Ovary (tissue), 9 donors: Measurements from ENCODE around the gene FAS. TPM values are rescaled to one million over a fixed set of nuclear protein-coding genes. Genes with fewer than 3 reads are reported as not detected.
A peak's percentile ranks its signal among the peaks of the same experiment; 100 is the strongest.

Experiments used
- DNase-seq, 5 donors: peaks; one replicate each; pipeline ENCODE4 v3.0.0-alpha.2; 2019 to 2020
- H3K27ac ChIP-seq, 2 donors: fragments of 200-600 bp; one replicate each; pipeline versions ENCODE4 v1.5.1 to v1.8.0; 2019 to 2022
- H3K27me3 ChIP-seq: fragments of 200-600 bp; one replicate; pipeline ENCODE4 v1.8.0; 2022
- H3K36me3 ChIP-seq: fragments of 200-600 bp; sonication (generic); one replicate; pipeline ENCODE4 v1.5.1; 2019
- H3K4me1 ChIP-seq: one replicate; pipeline ENCODE4 v1.8.1; 2013; ENCODE audit warnings: mild to moderate bottlenecking, moderate library complexity; ENCODE audit not compliant: insufficient read depth
- H3K4me3 ChIP-seq: fragments of 200-600 bp; sonication (generic); one replicate; pipeline ENCODE4 v1.5.1; 2017
- H3K9me3 ChIP-seq, 2 donors: fragments of 200-600 bp in 1 of 2; sonication (generic) in 1 of 2; one replicate each; pipeline versions ENCODE4 v1.5.1 to v1.8.1; 2013 to 2019; ENCODE audit warnings: mild to moderate bottlenecking in 1 of 2, moderate library complexity in 1 of 2
- EP300 ChIP-seq: sonication (generic); formaldehyde crosslinking; IDR thresholded peaks from one replicate; pipeline ENCODE4 v1.6.1; 2017; ENCODE audit warnings: antibody characterized with exemption
- POLR2A ChIP-seq: fragments of 450-650 bp; IDR thresholded peaks from one replicate; pipeline ENCODE4 v1.6.1; 2017; ENCODE audit warnings: antibody characterized with exemption, mild to moderate bottlenecking, moderate library complexity
- WGBS, 3 donors: extraction: QIAGEN DNeasy Blood & Tissue Kit in 1 of 3; methylation state at CpG; one replicate each; pipeline versions ENCODE4 v1.1.5 to v1.1.7; 2013 to 2017; 5-methylcytosine and 5-hydroxymethylcytosine counted together
- intact Hi-C, 4 donors: fragments of 100-400 bp; cut with DNase I; formaldehyde crosslinking; loops; one replicate each; pipeline versions ENCODE4 v1.11.0 to v1.15.1; 2022 to 2023
- polyA plus RNA-seq, 2 donors: library from polyadenylated mRNA; stranded (reverse); fragments of 200-250 nt in 1 of 2; fragments of 350-450 nt in 1 of 2; fragmentation: Illumina TruSeq in 1 of 2; extraction: RNeasy Lipid Tissue Mini Kit (QIAGEN cat#74804) in 1 of 2; gene quantifications; one replicate each; pipeline ENCODE4 v1.2.3, GENCODE V29; 2013 to 2014
- total RNA-seq, 7 donors: library from RNA; depleted of rRNA in 2 of 7; stranded (reverse); fragments of >200 nt in 2 of 7; fragmentation: NEBNext Ultra II Directional in 3 of 7; extraction: Animal tissue kit (Norgen Biotek cat#: 25700) in 3 of 7; gene quantifications; one replicate each; pipeline versions ENCODE4 v1.1.0 to v1.2.4, GENCODE V29; 2016 to 2023
- TF ChIP-seq, protein P1 (sequence below), 3 donors: fragments of 450-650 bp in 2 of 3; fragments of 200-600 bp in 1 of 3; IDR thresholded peaks; one replicate each; pipeline versions ENCODE4 v1.5.1 to v1.8.0; 2016 to 2022; ENCODE audit warnings: antibody characterized with exemption in 3 of 3, mild to moderate bottlenecking in 1 of 3
- donor health status: DM: no; HTN: no; CAD: no; lungs with moderate emphysema.
- donor health status: DM: no; HTN: no; CAD: no.
- donor health status: Bipolar disorder and iron deficiency.
- donor health status: DM: yes; HTN: yes; CAD: no.
- donor health status: DM: no; HTN: no; CAD: no.
- donor health status: DM: yes; HTN: yes; CAD: no.

FAS gene
- total and polyA plus RNA-seq, 9 donors, result 33.1 to 75.9 (median 43.5) TPM

DNA sequence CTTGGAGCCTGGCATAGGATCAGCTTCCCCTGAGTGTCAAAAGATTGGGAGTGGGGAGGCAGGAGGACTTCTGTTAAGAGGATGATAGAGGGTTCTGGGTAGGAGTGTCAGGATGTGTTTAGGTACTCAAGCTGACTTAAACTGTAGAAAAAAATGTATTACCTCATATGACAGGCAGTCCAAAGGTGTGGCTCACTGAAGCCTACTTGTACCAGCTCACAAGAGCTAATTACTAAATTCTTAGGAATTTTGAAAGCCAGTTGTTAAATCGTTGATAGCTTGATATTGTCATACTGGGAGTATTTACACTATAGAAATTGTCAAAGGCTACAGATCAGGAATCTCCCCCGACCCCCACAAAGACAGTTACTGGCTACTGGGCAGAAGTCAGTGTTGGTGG lies 32.1 kb downstream of the FAS start:
- Histone ChIP-seq H3K36me3 (no peaks in the 10 kb centered on the region), H3K9me3 (peaks cover 0 to 9% of the 10 kb centered on the region in 2 donors), H3K4me1 (no peaks in the 10 kb centered on the region), H3K4me3 (no peak overlapping the region), H3K27me3 (no peaks in the 10 kb centered on the region), H3K27ac (no peak overlapping the region)
- no peak for TF ChIP-seq EP300
- no peak for TF ChIP-seq POLR2A
- TF ChIP-seq, protein P1, sequence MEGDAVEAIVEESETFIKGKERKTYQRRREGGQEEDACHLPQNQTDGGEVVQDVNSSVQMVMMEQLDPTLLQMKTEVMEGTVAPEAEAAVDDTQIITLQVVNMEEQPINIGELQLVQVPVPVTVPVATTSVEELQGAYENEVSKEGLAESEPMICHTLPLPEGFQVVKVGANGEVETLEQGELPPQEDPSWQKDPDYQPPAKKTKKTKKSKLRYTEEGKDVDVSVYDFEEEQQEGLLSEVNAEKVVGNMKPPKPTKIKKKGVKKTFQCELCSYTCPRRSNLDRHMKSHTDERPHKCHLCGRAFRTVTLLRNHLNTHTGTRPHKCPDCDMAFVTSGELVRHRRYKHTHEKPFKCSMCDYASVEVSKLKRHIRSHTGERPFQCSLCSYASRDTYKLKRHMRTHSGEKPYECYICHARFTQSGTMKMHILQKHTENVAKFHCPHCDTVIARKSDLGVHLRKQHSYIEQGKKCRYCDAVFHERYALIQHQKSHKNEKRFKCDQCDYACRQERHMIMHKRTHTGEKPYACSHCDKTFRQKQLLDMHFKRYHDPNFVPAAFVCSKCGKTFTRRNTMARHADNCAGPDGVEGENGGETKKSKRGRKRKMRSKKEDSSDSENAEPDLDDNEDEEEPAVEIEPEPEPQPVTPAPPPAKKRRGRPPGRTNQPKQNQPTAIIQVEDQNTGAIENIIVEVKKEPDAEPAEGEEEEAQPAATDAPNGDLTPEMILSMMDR (IDR thresholded peaks at IDR 0.05), result no peak
- intact Hi-C loops, result loop anchor here in 2 of 4 donors (10.0 kb wide), 2 partner anchors 188 to 192 kb away; no protein-coding TSS in a partner anchor
- no peak for DNase-seq
- WGBS, 3 donors, result 76 to 91% (median 89%) methylated on average over 2 of the region's 2 CpGs

DNA sequence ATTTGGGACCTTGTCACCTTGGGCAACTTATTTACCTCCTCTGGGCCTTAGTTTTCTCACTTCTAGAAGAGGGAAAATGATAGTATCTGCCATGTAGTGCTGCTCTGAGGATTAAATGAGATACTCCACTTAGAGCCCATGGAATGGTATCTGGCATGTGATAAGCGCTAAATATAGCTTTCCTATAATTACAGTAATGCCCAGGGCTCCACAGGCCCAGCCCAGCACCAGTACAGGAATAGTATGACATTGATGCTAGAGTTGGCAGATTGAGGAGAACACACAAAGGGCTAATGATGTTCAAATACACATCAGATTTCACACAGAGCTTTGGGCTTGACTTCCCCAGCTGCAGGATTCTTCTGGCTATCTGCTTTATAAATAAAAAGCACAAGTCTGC lies 34.9 kb downstream of the FAS start:
- no peak for DNase-seq
- Histone ChIP-seq H3K36me3 (no peaks in the 10 kb centered on the region), H3K27me3 (no peaks in the 10 kb centered on the region), H3K4me3 (no peak overlapping the region), H3K9me3 (peaks cover 0 to under 1% of the 10 kb centered on the region in 2 donors), H3K27ac (no peak overlapping the region), H3K4me1 (no peaks in the 10 kb centered on the region)
- 93 to 100% (median 97%) methylated on average over 1 of the region's 1 CpG for WGBS, 3 donors
- TF ChIP-seq, protein P1 (IDR thresholded peaks at IDR 0.05), result no peak
- no peak for TF ChIP-seq POLR2A
- TF ChIP-seq EP300, result no peak
- intact Hi-C loops, result loop anchor here in 2 of 4 donors (5.0 to 10.0 kb wide), 3 partner anchors 187 to 191 kb away; no protein-coding TSS in a partner anchor

DNA sequence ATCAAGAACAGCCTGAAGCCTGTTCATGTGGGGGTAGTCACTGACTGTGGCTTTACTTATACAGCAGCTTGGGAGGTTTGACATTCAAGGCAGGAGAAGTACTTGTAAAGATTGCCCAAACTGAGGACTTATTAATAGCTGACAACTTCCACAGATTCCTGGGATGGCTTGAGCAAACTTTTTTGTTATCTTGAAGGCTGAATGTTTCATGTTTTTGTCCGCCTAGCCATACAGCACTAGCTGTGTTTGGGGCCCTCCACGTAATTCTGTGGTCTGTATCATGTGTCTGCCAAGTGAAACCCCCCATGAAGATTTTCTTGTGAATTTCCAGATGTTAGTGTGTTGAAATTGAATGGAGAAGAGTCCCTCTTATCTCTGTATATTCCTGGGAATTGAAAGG lies 38.6 kb downstream of the FAS start:
- H3K36me3 ChIP-seq, result no peaks in the 10 kb centered on the region
- H3K4me3 ChIP-seq, result no peak overlapping the region
- intact Hi-C loops, result loop anchor here in 2 of 4 donors (5.0 to 10.0 kb wide), 3 partner anchors 183 to 194 kb away; no protein-coding TSS in a partner anchor
- 15 to 24% (median 23%) methylated on average over 2 of the region's 2 CpGs for WGBS, 3 donors
- no peak for DNase-seq
- H3K9me3 ChIP-seq, result no peaks in the 10 kb centered on the region
- TF ChIP-seq, protein P1 (IDR thresholded peaks at IDR 0.05), result no peak
- no peak for TF ChIP-seq POLR2A
- TF ChIP-seq EP300, result no peak
- no peaks in the 10 kb centered on the region for H3K27me3 ChIP-seq
- no peaks in the 10 kb centered on the region for H3K4me1 ChIP-seq
- peak overlapping the region in 1 of 2 donors; percentile 32 for H3K27ac ChIP-seq

DNA sequence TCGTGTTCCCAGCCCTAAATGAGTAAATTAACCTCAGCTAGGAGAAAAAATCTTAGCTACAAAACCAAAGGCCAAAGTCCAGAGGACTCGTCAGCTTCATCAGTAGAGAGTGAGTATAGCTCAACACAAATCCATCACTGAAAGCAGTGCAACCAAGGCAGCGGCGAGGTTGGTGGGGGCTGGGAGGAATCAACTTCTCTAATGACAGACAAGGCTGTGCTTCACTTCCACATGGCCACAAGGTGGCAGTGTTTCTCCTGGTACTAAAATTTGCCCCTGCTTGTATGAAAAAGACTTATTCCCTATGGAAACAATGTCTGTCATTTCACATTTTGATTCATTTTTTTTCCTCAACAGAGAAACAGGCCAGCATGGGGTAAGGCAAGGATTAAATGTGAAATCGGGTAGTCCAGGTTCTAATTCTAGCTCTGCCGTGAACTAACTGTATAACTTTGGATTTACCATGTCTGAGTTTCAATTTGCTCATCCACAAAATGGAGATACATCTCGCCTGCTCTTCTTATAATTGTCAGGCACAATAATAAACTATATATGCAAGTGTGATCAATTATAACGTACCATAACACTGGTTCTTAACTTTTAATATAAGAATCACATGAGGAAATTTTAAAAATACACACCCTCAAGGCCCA lies 39.3 kb downstream of the FAS start:
- WGBS, 3 donors, result 37 to 44% (median 41%) methylated on average over 8 of the region's 8 CpGs
- no peak overlapping the region for H3K4me3 ChIP-seq
- H3K9me3 ChIP-seq, result no peaks in the 10 kb centered on the region
- peak; percentile 74 to 87 (median 77) for DNase-seq
- TF ChIP-seq EP300, result no peak
- TF ChIP-seq, protein P1 (IDR thresholded peaks at IDR 0.05), result peak; percentile 55 to 93 (median 93)
- TF ChIP-seq POLR2A, result no peak
- H3K27me3 ChIP-seq, result no peaks in the 10 kb centered on the region
- H3K4me1 ChIP-seq, result no peaks in the 10 kb centered on the region
- H3K36me3 ChIP-seq, result no peaks in the 10 kb centered on the region
- H3K27ac ChIP-seq, result peak overlapping the region in 1 of 2 donors; percentile 32
- intact Hi-C loops, result loop anchor here (1.0 to 10.0 kb wide), 4 partner anchors 182 to 195 kb away; no protein-coding TSS in a partner anchor
